NCI-H1436 (cell line): Measurements from ENCODE around the gene NMT2.

Experiments
- DNase-seq: peaks from one replicate; lab custom pipeline; 2025; lab: John Stamatoyannopoulos, UW

The NMT2 gene

DNA sequence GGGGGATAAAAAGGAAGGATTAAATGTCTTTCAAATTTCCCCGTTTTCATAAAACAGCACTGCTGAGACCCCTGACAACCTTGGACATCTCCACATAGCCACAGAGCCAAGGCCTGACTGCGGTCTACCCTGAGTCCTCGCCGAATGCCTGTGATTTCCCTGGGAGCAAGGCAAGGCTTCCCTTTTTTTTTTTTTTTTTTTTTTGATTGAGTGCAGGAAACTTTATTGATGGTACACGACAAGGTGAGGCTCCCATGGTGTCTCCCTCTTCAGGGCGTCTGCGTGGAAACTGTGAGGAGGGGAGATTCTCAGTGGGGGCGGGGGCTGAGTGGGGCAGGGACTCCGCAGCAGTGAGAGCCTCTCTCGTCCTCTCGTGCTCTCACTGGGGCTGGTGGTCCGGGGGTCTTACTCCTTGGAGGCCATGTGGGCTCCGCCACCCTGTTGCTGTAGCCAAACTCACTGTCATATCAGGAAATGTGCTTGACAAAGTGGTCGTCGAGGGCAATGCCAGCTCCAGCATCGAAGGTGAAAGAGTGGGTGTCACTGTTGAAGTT, 75.6 kb downstream of the NMT2 start:
- no peak for DNase-seq

GRCh38 chr10:15091418-15091817, 77.1 kb downstream of the NMT2 start:
- no peak for DNase-seq

- DNase-seq, result peak; percentile 88
Observed at GRCh38 chr10:15088428-15089261, 79.8 kb downstream of the NMT2 start, which contains the start of gene ACBD7. ACBD7 (minus strand) TSS chr10:15088776; CDS start chr10:15088728, 48 bp downstream.

- DNase-seq, result peak; percentile 62
Observed at GRCh38 chr10:15084502-15084922, 84.0 kb downstream of the NMT2 start.

DNA sequence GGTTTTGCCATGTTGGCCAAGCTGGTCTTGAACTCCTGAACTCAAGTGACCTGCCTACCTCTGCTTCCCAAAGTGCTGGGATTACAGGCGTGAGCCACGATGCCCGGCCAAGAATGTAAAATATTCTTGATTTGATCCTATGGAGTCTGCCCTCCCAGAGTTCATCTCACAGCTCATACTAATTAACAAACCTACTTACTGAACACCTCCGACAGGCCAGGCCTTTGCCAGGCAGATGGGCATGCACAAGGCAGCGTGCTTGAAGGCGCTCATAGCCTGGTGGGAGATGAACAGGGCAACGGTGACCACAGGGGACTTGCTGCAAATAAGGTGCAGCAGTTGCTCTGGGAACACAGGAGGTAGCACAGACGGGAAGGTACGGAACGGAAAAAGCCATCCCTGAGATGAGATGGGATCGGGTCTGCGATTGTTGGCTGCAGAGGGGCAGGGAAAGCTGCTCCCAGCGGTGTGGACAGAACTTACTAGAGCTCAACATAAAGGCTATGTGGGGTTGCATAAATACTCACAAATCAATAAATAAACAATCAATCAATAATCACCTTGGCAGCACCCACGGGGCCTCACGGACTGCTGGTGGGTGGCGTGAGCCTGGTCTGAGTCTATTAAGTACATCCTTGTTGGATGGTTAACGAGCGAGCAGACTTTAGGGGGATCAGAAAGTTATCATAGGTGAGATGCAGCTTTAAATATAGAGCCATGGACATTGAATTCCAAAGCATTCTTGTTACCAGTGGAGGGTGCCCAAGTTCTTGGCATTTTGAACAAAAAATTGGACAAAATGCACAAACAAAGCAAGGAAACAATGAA, 84.6 kb downstream of the NMT2 start:
- DNase-seq, result no peak

DNA sequence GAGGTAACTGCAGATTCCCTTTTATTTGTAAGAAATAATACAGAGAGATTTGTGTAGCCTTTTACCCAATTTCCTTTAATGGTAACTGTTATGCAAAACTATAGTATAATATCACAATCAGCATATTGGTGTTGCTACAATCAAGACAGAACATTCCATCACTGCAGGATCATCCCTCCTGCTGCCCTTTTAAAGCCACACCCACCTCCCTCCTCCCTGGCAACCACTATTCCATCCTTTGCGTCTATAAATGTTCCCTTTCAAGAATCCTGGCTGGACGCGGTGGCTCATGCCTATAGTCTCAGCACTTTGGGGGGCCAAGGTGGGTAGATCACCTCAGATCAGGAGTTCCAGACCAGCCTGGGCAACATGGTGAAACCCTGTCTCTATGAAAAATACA, 93.1 kb downstream of the NMT2 start:
- no peak for DNase-seq

- no peak for DNase-seq
Observed at GRCh38 chr10:15072358-15072757, 96.1 kb downstream of the NMT2 start.

DNA sequence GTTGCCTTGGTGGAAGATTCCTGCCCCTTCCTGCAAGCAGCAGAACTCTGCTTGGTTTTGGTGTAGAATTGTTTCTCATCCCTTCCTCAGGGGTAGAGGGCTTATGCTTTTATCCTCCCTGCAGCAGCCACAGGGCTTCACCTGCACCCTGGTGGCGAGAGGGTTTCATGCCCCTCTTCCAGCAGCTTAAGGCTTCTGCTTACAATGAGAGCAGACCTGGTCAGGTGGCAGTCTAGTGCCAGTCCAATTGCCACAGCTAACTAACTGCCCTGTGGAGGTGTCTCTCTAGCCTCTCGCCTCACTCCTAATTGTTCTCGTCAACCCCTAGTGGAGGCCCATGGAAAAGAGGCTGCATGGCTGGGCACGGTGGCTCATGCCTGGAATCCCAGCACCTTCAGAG, 99.3 kb downstream of the NMT2 start:
- DNase-seq, result no peak

GRCh38 chr10:15068802-15069201, 99.7 kb downstream of the NMT2 start:
- DNase-seq, result no peak

DNA sequence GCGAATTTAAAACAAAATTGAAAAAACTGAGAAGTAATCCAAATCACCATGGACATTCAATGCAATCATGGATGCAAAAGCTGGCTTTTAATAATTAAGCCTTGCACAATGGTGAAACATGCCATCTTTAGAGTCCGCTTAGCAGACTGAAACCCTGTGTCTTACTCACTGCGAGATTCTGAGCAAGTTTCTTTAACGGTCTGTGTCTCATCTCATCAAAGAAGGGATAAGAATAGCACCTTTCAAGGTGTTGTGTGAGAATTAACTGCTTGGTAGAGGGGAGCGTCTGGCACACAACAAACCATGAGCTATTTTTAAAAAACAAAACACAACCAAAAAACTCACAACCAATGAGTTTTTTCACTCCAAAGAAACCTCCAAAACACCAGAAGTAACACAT, 101.3 kb downstream of the NMT2 start:
- no peak for DNase-seq

GRCh38 chr10:15060638-15061037, 107.9 kb downstream of the NMT2 start:
- DNase-seq, result no peak

DNA sequence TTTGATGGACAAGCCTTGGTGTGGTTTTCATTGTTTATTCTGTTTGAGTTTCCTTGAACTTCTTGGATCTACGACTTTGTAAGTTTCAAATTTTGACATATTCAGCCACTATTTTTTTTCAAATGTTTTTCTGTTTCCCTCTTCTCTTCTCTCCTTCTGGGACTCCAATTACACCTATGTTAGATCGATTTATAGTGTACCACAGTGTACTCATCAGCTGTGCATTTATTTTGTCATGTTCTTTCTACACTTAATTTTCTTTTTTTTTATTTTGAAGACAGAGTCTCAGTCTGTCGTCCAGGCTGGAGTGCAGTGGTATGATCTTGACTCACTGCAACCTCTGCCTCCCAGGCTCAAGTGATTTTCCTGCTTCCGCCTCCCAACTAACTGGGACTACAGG, 108.6 kb downstream of the NMT2 start:
- DNase-seq, result no peak

DNA sequence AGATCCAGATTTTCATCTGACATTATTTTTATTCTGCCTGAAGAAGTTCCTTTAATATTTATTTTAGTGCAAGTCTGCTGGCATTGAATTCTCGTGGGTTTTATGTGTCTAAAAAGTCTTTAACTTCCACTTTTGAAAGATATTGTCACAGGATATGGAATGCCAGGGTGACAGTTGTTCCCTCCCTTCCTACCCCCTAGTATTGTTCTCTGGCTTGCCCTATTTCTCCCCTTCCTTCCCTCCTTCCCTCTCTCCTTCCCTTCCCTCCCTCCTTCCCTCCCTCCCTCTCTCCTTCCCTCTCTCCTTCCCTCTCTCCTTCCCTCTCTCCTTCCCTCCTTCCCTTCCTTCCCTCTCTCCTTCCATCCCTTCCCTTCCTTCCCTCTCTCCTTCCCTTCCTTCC, 109.8 kb downstream of the NMT2 start:
- no peak for DNase-seq
